SK-N-MC (cell line): Measurements from ENCODE around the gene TAS2R39.
"Not testable (repeated sequence)": the region's sequence is repeated elsewhere in the genome, so short reads cannot be mapped to it uniquely, and the experiment has no call there.

Source experiments
- DNase-seq: peaks from one replicate; pipeline ENCODE4 v3.0.0-alpha.2; 2011; ENCODE audit warnings: low read depth, low spot score
- H3K27ac ChIP-seq: fragments of 200-600 bp; sonication (generic); 2 replicates; pipeline ENCODE4 v1.5.1; 2016; ENCODE audit warnings: mixed run types
- H3K36me3 ChIP-seq: fragments of 200-600 bp; sonication (generic); 2 replicates; pipeline ENCODE4 v1.6.1; 2017; ENCODE audit warnings: antibody characterized with exemption, low read length, mixed read lengths; ENCODE audit not compliant: insufficient read depth
- H3K4me3 ChIP-seq: fragments of 200-600 bp; sonication (generic); 2 replicates; pipeline ENCODE4 v1.5.1; 2016
- H3K9ac ChIP-seq: fragments of 200-600 bp; sonication (generic); 2 replicates; pipeline ENCODE4 v1.8.0; 2017; ENCODE audit warnings: mixed run types, mixed read lengths; ENCODE audit not compliant: insufficient read length
- H3K9me3 ChIP-seq: fragments of 200-600 bp; sonication (generic); 2 replicates; pipeline ENCODE4 v1.6.1; 2017; ENCODE audit warnings: low read depth, mild to moderate bottlenecking, antibody characterized with exemption, low read length, moderate library complexity, mixed read lengths
- EZH2 ChIP-seq: fragments of 200-600 bp; sonication (generic); IDR thresholded peaks from one replicate; pipeline ENCODE4 v1.6.1; 2017; ENCODE audit warnings: antibody characterized with exemption
- FOXP2 ChIP-seq: optimal IDR thresholded peaks from 2 replicates; pipeline ENCODE3; 2011; ENCODE audit warnings: mild to moderate bottlenecking, moderate library complexity; ENCODE audit not compliant: insufficient read depth; ENCODE audit errors: extremely low read length, control extremely low read depth
- POLR2AphosphoS5 ChIP-seq: IDR thresholded peaks from 2 replicates; pipeline ENCODE4 v1.6.1; 2012; ENCODE audit warnings: mild to moderate bottlenecking, low read depth, low read length, borderline replicate concordance

The TAS2R39 gene

GRCh38 chr7:143183024-143183423 lies at the start of gene TAS2R39:
Gene TAS2R39, plus strand, starts transcription at chr7:143183419. Its CDS starts 0 bp downstream, at chr7:143183419.
- Histone ChIP-seq H3K27ac (no peak within 1 kb of the TSS), H3K9me3 (no peaks in the 10 kb centered on the region), H3K36me3 (no peaks in the 10 kb centered on the region), H3K9ac (no peak within 1 kb of the TSS), H3K4me3 (no peak within 1 kb of the TSS)
- TF ChIP-seq FOXP2: no peak
- TF ChIP-seq POLR2AphosphoS5: no peak
- no peak for TF ChIP-seq EZH2
- no peak for DNase-seq

GRCh38 chr7:143147070-143147469 lies 36.1 kb upstream of the TAS2R39 start:
- DNase-seq: no peak
- Histone ChIP-seq H3K9me3 (no peaks in the 10 kb centered on the region), H3K36me3 (no peaks in the 10 kb centered on the region), H3K27ac (no peak overlapping the region), H3K9ac (no peak overlapping the region), H3K4me3 (no peak overlapping the region)
- TF ChIP-seq FOXP2 (no peak), POLR2AphosphoS5 (no peak), EZH2 (no peak)

GRCh38 chr7:143148050-143148449 lies 35.2 kb upstream of the TAS2R39 start:
- Histone ChIP-seq H3K9ac (no peak overlapping the region), H3K9me3 (no peaks in the 10 kb centered on the region), H3K36me3 (no peaks in the 10 kb centered on the region), H3K27ac (no peak overlapping the region), H3K4me3 (no peak overlapping the region)
- TF ChIP-seq POLR2AphosphoS5 (no peak), EZH2 (no peak), FOXP2 (no peak)
- no peak for DNase-seq

GRCh38 chr7:143148651-143149050 lies 34.6 kb upstream of the TAS2R39 start:
- DNase-seq: no peak
- Histone ChIP-seq H3K9me3 (no peaks in the 10 kb centered on the region), H3K4me3 (no peak overlapping the region), H3K36me3 (no peaks in the 10 kb centered on the region), H3K27ac (no peak overlapping the region), H3K9ac (no peak overlapping the region)
- no peak for TF ChIP-seq EZH2
- TF ChIP-seq POLR2AphosphoS5: no peak
- TF ChIP-seq FOXP2: no peak

DNA sequence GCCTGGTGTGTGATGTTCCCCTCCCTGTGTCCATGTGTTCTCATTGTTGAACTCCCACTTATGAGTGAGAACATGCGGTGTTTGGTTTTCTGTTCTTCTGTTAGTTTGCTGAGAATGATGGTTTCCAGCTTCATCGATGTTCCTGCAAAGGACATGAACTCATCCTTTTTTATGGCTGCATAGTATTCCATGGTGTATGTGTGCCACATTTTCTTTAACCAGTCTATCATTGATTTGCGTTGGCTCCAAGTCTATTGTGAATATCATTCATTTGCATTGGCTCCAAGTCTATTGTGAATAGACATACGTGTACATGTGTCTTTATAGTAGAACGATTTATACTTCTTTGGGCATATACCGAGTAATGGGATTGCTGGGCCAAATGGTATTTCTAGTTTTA lies 32.5 kb upstream of the TAS2R39 start:
- H3K27ac ChIP-seq, H3K4me3 ChIP-seq, DNase-seq, H3K9me3 ChIP-seq, H3K36me3 ChIP-seq, H3K9ac ChIP-seq: not testable (repeated sequence)

- H3K36me3 ChIP-seq, DNase-seq, H3K4me3 ChIP-seq, H3K9ac ChIP-seq, H3K27ac ChIP-seq, H3K9me3 ChIP-seq: not testable (repeated sequence)
These were observed 24.6 kb upstream of the TAS2R39 start for GRCh38 chr7:143158617-143159016.

DNA sequence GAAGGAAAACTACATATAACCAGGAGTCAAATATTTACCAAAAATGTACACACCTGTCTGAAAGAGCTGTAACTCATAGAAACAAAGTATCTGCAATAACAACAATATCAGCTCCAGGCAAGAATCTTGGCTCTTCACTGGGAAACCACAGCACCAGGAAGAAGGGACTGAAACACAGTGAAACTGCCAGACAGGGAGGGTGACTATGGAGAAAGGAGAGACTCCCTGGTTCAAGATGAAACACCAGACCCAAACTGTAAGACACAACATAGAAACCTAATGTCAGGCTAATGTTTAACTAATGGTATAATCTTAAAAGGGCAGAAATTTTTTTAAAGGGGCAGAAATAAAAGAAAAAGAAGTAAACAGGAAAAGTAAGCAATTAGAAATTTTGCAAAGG lies 11.5 kb upstream of the TAS2R39 start:
- Histone ChIP-seq H3K9ac (no peak overlapping the region), H3K27ac (no peak overlapping the region), H3K9me3 (no peaks in the 10 kb centered on the region), H3K4me3 (no peak overlapping the region), H3K36me3 (no peaks in the 10 kb centered on the region)
- TF ChIP-seq POLR2AphosphoS5 (no peak), EZH2 (no peak), FOXP2 (no peak)
- no peak for DNase-seq

DNA sequence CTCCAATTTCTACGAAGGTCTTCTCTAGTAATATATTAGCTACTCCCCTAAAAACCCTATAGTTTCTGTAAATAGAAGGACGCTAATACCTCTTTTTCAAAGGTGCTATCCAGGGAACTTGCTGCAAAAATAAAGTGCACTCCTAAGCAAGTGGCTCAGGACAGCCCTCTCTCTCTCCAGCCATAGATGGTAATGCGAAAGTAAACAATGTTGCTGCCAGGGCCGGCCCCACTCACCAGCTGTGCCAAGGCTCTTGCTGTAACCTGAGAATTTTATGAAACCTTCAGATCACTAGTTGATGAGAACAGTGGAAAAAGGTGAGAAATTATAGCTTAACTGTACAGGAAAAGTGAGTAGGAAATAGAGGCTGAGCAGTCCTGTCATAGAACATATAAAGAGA lies 10.9 kb upstream of the TAS2R39 start:
- DNase-seq: no peak
- no peak overlapping the region for H3K4me3 ChIP-seq
- no peak overlapping the region for H3K9ac ChIP-seq
- no peaks in the 10 kb centered on the region for H3K36me3 ChIP-seq
- TF ChIP-seq FOXP2: no peak
- no peak for TF ChIP-seq POLR2AphosphoS5
- TF ChIP-seq EZH2: no peak
- no peak overlapping the region for H3K27ac ChIP-seq
- no peaks in the 10 kb centered on the region for H3K9me3 ChIP-seq

DNA sequence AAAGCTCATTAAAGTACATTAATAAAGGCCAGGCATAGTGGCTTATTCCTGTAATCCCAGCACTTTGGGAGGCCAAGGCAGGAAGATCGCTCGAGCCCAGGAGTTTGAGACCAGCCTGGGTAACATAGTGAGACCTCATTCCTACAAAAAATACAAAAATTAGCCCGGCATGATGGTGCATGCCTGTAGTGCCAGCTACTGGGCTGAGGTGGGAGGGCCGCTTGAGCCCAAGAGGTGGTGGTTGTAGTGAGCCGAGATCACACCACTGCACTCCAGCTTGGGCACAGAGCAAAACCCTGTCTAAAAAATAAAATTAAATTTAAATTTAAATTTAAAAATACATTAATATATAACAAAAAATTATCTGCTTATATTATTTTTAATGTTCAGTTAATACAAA lies 7.1 kb upstream of the TAS2R39 start:
- TF ChIP-seq FOXP2 (no peak), POLR2AphosphoS5 (no peak), EZH2 (no peak)
- Histone ChIP-seq H3K4me3 (no peak overlapping the region), H3K9ac (no peak overlapping the region), H3K27ac (no peak overlapping the region), H3K36me3 (no peaks in the 10 kb centered on the region), H3K9me3 (no peaks in the 10 kb centered on the region)
- no peak for DNase-seq
